ENCODE measurements around the gene PRSS8.

Gene PRSS8

GRCh38 chr16:31135535-31136286 is at the start of gene PRSS8:
PRSS8 (minus strand) TSS chr16:31135727; CDS start chr16:31135498, 229 bp downstream.
- ChIA-PET POLR2A (interaction anchor here (1.7 kb wide), 1 partner anchor 45 kb away, joined by 6 read pairs; the partner anchor contains the start of gene FUS), CTCF (interaction anchor here (1.0 to 1.1 kb wide), 3 partner anchors 21 to 151 kb away, joined by 3 read pairs; partner anchors contain the start of gene HSD3B7)
- TF ChIP-seq CTCF (IDR thresholded peaks at IDR 0.05; ENCODE audit: control extremely low read depth, extremely low read depth, low read depth, missing control alignments): no peak
- DNase-seq (ENCODE audit: extremely low spot score): no peak

- no peak for DNase-seq (ENCODE audit: extremely low spot score)
- TF ChIP-seq CTCF (IDR thresholded peaks at IDR 0.05; ENCODE audit: control extremely low read depth, extremely low read depth, low read depth, missing control alignments): no peak
- POLR2A ChIA-PET: interaction anchor here (0.5 to 1.2 kb wide), 7 partner anchors 13 to 767 kb away, joined by 3 to 11 read pairs (median 3); partner anchors contain the start of genes KAT8 and ZNF267
- CTCF ChIA-PET: no interaction called here
Measured at GRCh38 chr16:31184888-31185287, 49.4 kb upstream of the PRSS8 start.

GRCh38 chr16:31183432-31184428 is 48.2 kb upstream of the PRSS8 start:
- TF ChIP-seq CTCF (IDR thresholded peaks at IDR 0.05; ENCODE audit: control extremely low read depth, extremely low read depth, low read depth, missing control alignments): no peak
- POLR2A ChIA-PET: interaction anchor here (0.6 to 2.0 kb wide), 17 partner anchors 9 to 766 kb away, joined by 3 to 21 read pairs (median 3); partner anchors contain the start of genes KAT8 and PYCARD
- CTCF ChIA-PET: interaction anchor here (1.0 to 1.5 kb wide), 2 partner anchors 24 to 259 kb away, joined by 3 read pairs; partner anchors contain the start of gene ZNF843
- DNase-seq (ENCODE audit: extremely low spot score): no peak

- TF ChIP-seq CTCF (IDR thresholded peaks at IDR 0.05; ENCODE audit: control extremely low read depth, extremely low read depth, low read depth, missing control alignments): no peak
- no peak for DNase-seq (ENCODE audit: extremely low spot score)
Measured at GRCh38 chr16:31182391-31182790, 46.9 kb upstream of the PRSS8 start.

GRCh38 chr16:31181102-31181830 is 45.7 kb upstream of the PRSS8 start:
- ChIA-PET CTCF (interaction anchor here (1.4 to 2.2 kb wide), 2 partner anchors 39 kb away, joined by 4 to 13 read pairs; no protein-coding TSS in a partner anchor), POLR2A (interaction anchor here (0.6 to 2.1 kb wide), 23 partner anchors 9 to 692 kb away, joined by 3 to 29 read pairs (median 9); partner anchors contain the start of genes ARMC5, KAT8, PRSS8 and PYCARD)
- no peak for TF ChIP-seq CTCF (IDR thresholded peaks at IDR 0.05; ENCODE audit: control extremely low read depth, extremely low read depth, low read depth, missing control alignments)
- no peak for DNase-seq (ENCODE audit: extremely low spot score)

More at GRCh38 chr16:31182391-31182790, 46.9 kb upstream of the PRSS8 start:
- CTCF ChIA-PET: interaction anchor here (1.0 to 1.5 kb wide), 5 partner anchors 22 to 260 kb away, joined by 3 to 4 read pairs (median 3); partner anchors contain the start of gene ZNF843
- POLR2A ChIA-PET: interaction anchor here (0.5 to 2.0 kb wide), 7 partner anchors 10 to 691 kb away, joined by 3 to 21 read pairs (median 3); partner anchors contain the start of genes PYCARD and ZNF267
